ENCODE measurements around the gene EEFSEC.

Gene EEFSEC

GRCh38 chr3:128285967-128286321, 132.7 kb downstream of the EEFSEC start:
- DNase-seq (ENCODE audit: low spot score), result no peak

- DNase-seq (ENCODE audit: low spot score), result no peak
Observed at GRCh38 chr3:128286691-128287090, 133.4 kb downstream of the EEFSEC start.

GRCh38 chr3:128287216-128287615, 133.9 kb downstream of the EEFSEC start:
- no peak for DNase-seq (ENCODE audit: low spot score)

GRCh38 chr3:128289534-128289933, 136.3 kb downstream of the EEFSEC start:
- DNase-seq (ENCODE audit: low spot score), result no peak

- DNase-seq (ENCODE audit: low spot score), result no peak
Observed at GRCh38 chr3:128290484-128290883, 137.2 kb downstream of the EEFSEC start.

GRCh38 chr3:128293930-128294329, 140.6 kb downstream of the EEFSEC start:
- DNase-seq (ENCODE audit: low spot score), result no peak

- no peak for DNase-seq (ENCODE audit: low spot score)
Observed at GRCh38 chr3:128294999-128295468, 141.8 kb downstream of the EEFSEC start.

- DNase-seq (ENCODE audit: low spot score), result no peak
Observed at GRCh38 chr3:128296469-128297251, 143.4 kb downstream of the EEFSEC start.

GRCh38 chr3:128297401-128298138, 144.3 kb downstream of the EEFSEC start:
- DNase-seq (ENCODE audit: low spot score), result no peak

- DNase-seq (ENCODE audit: low spot score), result no peak
Observed at GRCh38 chr3:128301186-128302023, 148.1 kb downstream of the EEFSEC start.

- DNase-seq (ENCODE audit: low spot score), result no peak
Observed at GRCh38 chr3:128306481-128306880, 153.2 kb downstream of the EEFSEC start.

GRCh38 chr3:128307029-128307633, 153.8 kb downstream of the EEFSEC start:
- DNase-seq (ENCODE audit: low spot score), result no peak

GRCh38 chr3:128307781-128308469, 154.6 kb downstream of the EEFSEC start:
- DNase-seq (ENCODE audit: low spot score), result no peak

- no peak for DNase-seq (ENCODE audit: low spot score)
Observed at GRCh38 chr3:128309026-128309425, 155.7 kb downstream of the EEFSEC start.

- DNase-seq (ENCODE audit: low spot score), result no peak
Observed at GRCh38 chr3:128310286-128311058, 157.2 kb downstream of the EEFSEC start.

GRCh38 chr3:128311441-128311844, 158.2 kb downstream of the EEFSEC start:
- no peak for DNase-seq (ENCODE audit: low spot score)

GRCh38 chr3:128312271-128312670, 159.0 kb downstream of the EEFSEC start:
- no peak for DNase-seq (ENCODE audit: low spot score)

GRCh38 chr3:128313071-128313725, 159.9 kb downstream of the EEFSEC start:
- DNase-seq (ENCODE audit: low spot score), result no peak

GRCh38 chr3:128313935-128314334, 160.7 kb downstream of the EEFSEC start:
- no peak for DNase-seq (ENCODE audit: low spot score)

GRCh38 chr3:128315313-128315712, 162.0 kb downstream of the EEFSEC start:
- no peak for DNase-seq (ENCODE audit: low spot score)
